Limb (tissue), 2 donors: ENCODE data around the gene IGF2BP2.
"Not testable (repeated sequence)": the region's sequence is repeated elsewhere in the genome, so short reads cannot be mapped to it uniquely, and the experiment has no call there.

Experiments
- DNase-seq, 2 donors: peaks; one replicate each; pipeline ENCODE4 v3.0.0-alpha.2; 2016; ENCODE audit errors: extremely low spot score in 2 of 2

The IGF2BP2 gene

DNA sequence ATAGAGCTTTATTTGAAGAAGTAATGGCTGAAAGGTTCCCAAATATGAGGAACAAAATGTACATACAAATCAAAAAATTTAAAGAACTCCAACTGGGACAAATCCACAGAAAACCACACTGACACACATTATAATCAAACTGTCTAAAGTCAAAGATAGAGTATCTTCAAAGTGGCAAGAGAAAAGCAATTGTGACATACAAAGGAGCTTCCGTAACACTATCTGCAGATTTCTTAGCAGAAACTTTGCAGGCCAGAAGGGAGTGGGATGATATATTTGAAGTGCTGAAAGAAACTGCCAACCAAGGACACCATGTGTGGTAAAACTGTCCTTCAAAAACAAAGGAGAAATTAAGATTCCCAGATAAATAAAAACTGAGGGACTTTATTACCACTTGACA is 146.8 kb downstream of the IGF2BP2 start:
- no peak for DNase-seq

DNA sequence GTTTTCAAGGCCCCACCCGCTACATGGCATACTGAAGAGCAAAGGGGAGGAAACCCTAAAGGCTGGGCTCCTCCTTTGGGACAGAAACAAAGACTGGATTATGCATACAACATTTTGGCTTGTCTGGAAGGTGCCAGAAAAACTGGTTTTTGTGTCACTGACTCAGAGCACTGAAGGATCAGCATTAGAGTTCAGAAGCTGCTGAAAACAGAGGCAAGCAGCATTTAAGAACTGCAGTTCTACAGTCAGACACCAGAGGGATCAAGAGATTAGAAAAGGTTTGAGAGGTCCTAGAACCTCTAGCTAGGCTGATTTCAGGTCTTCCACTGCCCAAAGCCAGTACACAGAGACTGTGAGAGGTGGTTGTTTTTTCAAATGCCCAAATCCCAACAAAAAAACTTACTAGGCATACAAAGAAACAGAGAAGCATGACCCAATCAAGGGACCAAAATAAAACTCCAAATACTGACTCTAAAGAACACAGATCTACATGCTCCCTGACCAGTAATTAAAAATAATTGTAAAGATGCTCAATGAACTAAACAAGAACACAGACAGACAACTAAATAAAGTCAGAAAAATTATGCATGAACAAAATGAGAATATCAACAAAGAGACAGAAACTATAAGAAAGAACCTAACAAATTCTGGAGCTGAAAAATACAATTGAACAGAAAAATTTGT is 147.6 kb downstream of the IGF2BP2 start:
- DNase-seq: peak; percentile 26 to 64

- no peak for DNase-seq
Measured at GRCh38 chr3:185667574-185667973, 157.3 kb downstream of the IGF2BP2 start.

- no peak for DNase-seq
Measured at GRCh38 chr3:185663929-185664328, 160.9 kb downstream of the IGF2BP2 start.

DNA sequence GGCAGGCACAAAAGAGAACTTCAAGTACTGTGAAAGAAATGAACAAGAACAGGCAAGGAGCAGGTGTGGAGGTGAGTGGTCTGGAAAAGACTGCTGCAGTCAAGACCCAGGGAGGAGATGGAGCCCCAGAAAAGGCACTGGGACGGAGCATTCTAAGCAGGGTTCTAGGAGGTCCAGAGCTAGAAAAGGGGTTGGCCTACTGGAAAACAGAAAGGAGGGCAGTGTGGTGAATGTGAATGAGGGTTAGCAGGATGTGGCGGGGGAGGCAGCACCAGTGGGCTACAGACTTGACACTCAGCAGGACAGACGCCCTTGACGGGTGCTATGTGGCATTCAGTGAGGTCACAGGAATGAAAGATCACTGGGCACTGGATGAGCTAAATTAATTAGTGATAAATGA is 163.1 kb downstream of the IGF2BP2 start:
- no peak for DNase-seq

GRCh38 chr3:185661296-185661695 is 163.5 kb downstream of the IGF2BP2 start:
- not testable (repeated sequence) for DNase-seq

DNA sequence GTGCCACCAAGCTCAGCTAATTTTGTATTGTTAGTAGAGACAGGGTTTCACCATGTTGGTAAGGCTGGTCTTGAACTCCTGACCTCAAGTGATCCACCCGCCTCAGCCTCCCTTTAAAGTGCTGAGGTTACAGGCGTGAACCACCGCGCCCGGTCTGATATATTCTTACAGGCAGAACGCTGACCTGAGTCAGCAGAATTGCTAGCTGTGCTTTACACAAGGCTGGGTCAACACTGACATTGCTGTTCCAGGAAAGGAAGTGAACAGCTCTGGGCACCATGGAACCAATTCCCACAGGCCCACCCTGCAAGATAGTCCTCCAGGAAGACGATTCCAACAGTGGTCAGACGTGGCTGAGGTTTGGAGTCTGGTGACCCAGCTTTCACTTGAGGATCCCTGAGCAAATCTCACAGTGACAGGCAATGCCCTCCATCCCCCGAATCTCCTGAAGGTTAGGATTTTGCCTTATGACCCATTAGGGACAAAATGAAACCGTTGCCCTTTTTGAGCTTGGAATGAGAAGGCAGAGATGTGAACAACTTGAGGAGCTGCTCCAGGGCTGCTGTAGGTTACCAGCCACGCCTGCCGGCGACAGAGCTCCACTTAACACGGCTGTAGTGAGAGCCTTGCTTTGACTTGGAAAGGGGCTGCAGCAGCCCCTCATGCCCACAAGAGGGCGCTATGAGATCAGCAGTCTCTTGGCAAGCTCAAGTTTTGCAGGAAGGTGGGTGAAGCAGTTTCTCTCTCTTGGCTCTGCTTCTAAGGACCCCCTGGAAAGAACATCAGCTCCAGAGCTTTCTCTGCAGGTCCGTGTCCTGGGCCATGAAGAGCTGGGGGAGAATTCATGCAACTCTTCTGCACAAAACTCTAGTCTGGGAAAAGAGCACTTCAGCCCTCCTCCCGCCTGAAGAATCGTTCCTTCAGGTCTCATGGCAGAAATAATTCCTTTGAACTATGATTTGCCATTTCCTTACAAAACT is 164.6 kb downstream of the IGF2BP2 start:
- peak; percentile 82 to 85 for DNase-seq

DNA sequence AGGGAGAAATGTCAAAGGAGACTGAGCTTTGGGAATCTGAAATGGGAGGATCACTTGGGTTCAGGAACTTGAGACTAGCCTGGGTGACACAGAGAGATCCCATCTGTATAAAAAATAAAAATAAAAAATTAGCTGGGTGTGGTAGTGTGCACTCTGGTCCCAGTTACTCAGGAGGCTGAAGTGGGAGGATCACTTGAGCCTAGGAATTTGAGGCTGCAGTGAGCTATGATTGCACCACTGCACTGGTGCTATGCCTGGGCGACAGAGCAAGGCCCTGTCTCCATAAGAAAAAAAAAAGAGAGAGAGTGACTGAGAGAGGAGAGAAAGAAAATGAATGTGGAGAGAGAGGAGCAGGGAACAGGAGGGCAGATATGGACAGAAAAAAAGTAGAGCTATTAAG is 165.9 kb downstream of the IGF2BP2 start:
- DNase-seq: no peak

- no peak for DNase-seq
Measured at GRCh38 chr3:185658504-185658912, 166.3 kb downstream of the IGF2BP2 start.

DNA sequence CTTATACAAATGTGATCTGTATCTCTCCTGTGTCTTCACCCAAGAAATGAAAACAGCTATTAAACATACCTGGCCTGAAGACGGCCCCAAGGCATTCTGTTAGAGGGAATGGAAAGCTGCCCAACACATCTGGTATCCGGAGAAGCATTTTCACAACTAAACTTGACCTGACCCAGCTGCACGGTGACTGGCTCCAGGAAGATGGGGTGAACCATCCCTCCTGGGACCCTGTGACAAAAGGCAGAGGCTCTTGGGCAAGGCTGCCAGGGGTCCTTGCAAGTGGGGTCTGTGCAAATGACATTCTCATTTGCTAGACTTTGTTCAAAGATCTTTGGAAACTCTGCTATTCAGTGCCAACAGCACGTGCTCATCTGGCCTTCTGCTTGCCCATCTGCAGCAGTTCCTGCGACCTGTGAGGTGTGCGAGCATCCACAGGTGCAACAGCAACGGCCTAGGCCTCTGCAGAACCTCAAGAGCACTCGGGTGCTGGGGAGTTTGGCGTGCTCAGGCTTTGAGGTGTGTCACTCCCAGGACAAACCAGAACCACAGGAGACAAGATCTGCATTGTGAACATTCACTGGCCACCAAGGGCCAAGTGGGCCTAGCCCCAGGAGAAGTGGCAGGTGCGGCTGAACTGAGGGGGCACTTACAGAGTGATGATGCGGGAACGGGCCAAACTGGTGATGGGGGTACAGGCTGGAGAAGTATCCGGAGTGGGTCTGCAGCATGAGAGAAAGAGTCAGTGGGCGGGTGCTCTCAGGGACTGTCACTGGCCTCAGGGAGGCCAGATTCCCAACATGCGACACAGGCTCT is 166.9 kb downstream of the IGF2BP2 start:
- DNase-seq: no peak

- DNase-seq: no peak
Measured at GRCh38 chr3:185657211-185657610, 167.6 kb downstream of the IGF2BP2 start.

DNA sequence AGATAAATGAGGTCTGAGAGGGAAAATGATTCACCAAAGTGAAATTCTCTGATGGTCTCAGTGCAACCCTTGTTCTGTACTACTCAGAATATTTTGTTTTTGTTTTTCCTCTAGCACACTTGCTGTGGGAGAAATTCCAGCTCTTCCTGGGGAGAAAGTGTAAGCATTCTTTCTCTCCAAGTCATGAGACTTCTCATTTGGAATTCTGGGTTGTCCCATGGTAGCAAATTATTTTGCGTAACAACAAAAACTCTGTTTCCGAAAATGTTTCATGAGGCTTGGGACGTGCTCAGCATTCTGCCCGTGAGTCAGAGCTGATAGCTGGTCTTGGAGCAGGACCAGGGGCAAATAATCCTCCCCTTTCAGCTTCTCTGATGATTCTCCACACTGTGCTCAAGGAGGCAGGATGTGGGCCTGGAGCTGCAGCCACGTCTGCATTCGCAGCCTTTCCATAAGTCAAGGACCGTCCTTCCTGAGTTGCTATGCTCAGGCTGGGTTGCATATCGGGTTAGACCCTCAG is 168.5 kb downstream of the IGF2BP2 start:
- no peak for DNase-seq

DNA sequence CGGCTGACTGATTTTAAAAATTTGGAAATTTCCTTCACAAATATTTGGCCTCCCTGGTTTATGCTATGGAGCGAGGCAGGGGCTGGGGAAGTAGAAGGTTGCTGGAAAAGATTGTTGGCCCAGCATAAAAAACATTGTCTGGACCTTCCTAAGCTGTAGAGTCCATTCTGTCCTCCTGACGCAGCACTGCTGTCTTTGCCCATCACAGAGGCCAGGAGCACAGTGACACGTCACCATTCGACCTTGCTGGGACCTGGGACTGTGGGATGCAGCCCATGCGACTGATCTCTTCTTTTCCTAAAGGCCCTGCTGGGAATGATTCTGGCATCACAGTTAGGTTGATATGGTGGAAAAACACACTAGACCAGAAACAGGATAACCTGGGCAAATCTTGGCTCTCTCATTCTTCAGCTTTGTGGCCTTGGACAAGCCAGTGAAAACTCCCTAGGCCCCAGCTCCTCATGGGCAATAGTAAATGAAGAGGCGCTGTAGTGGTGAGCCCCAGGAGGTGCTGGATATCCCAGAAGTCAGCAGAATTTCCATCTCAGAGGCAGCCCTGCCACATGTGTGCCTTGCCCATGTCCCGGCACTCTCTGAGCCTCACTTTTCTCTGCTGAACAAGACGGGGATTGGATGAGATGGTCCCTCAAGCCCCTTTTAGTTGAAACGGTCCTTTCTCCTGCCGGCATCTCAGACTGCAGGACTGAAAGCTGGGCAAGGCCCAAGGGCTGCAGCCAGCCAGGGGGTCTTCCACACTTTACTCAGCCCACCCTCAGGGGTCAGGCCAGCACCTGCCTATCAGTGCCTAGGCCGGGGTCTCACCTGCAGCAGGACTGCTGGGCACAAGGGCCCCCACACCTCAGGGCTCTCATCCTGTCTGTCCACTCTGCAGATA is 169.2 kb downstream of the IGF2BP2 start:
- no peak for DNase-seq

- no peak for DNase-seq
Measured at GRCh38 chr3:185654758-185655145, 170.1 kb downstream of the IGF2BP2 start.

DNA sequence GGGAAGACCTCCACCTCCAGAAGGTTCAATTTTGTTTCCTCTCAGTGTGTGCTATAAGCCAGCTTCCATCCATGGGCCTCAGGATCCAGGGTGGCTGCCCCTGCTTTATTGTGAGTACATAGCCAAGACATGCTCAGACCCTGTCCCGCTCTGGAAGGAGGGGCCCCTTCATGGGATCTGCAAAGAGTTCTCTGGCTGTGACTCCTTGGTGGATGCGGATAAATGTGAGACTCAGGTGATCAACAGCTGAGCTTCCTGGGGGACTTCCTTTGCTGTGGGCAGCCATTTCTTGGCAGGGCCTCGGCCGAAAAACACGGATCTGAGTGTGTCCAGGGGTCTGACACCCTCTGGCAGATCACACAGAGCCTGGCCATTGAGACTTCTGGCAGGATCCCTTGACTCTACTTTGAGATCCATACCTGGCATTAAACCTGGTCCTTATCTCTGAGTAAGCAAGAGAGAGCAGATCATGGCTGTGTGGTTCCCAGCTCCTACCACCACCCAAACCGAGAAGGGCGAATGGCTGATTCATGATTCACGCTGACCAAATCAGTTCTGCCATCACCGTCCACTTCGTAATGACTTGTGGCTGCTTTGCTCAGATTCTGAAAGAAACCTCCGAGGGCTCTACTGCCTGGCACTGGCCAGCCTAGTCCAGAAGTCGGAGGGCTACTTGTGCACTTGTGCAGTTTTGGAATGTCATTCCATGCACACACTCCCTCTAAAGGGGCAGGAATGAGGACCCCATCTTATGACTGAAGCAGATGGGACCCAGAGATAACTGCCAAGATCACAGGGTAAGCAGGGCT is 170.7 kb downstream of the IGF2BP2 start:
- DNase-seq: no peak

DNA sequence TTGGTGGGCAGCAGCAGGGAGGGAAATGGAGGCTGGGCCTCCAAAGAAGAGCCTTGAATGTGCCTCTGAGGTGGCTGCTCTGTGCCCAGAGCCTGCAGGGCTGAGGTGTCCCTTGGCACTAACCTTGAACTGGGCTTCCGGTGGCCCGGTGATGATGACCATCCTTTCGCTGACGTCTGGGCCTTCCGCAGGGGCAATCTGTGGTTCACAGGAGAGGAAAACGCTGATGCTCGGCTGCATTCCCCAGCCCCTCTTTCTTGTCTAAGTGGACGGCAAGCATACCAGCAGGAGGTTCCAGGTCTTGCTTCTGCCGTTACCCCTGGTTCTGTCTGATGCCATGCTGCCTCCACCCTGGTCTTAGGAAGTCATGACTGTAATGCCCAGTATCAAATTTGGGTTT is 172.9 kb downstream of the IGF2BP2 start:
- no peak for DNase-seq

DNA sequence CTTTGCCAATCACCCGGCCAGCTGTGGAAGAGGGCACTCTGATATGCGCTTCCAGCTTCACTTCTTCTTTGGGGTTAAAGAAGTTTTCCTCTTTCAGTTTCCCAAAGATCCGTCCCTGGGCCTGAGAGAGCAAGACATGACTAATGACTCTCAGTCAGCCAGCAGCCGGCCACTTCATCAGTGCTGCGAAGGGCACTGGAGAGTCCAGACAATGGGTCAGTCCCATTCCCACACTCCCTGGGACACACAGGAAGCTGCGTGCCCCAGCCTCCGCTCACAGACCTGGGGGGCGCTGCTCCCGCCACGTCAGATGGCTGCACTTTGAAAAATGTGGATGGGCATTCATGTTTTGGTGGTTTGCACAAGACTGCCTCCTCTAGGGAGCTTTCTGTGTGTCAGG is 175.4 kb downstream of the IGF2BP2 start:
- DNase-seq: no peak

- DNase-seq: no peak
Measured at GRCh38 chr3:185648396-185648795, 176.4 kb downstream of the IGF2BP2 start.

- DNase-seq: no peak
Measured at GRCh38 chr3:185647880-185648210, 177.0 kb downstream of the IGF2BP2 start.
